ENCODE data around the gene B3GLCT. TPM values are rescaled to one million over a fixed set of nuclear protein-coding genes. Genes with fewer than 3 reads are reported as not detected.

The B3GLCT gene
- 27.7 and 35.7 TPM in 2 replicates for total RNA-seq

GRCh38 chr13:31199849-31200636, at the start of gene B3GLCT:
TSS of gene B3GLCT (plus strand) at chr13:31199975. CDS start at chr13:31200085, 110 bp downstream.

GRCh38 chr13:31161557-31162150, 38.1 kb upstream of the B3GLCT start, which contains the start of gene HSPH1:
TSS of gene HSPH1 (minus strand) at chr13:31161904. CDS start at chr13:31161582, 322 bp downstream.

Other genes starting within 250 kb of the B3GLCT start
- gene HSPH1, start 38.1 kb upstream of the B3GLCT start, total RNA-seq, result 32.3 and 41.4 TPM in 2 replicates

Measured in dermis lymphatic vessel endothelial cell (primary cell).